Measurements from ENCODE around the gene DLGAP4.

Gene DLGAP4

GRCh38 chr20:36548704-36549627 lies 242.8 kb downstream of the DLGAP4 start:
- H2BK5ac ChIP-seq (ENCODE audit: low read depth, low read length, poor library complexity, severe bottlenecking), result no peak overlapping the region
- no peak overlapping the region for H3K4ac ChIP-seq (ENCODE audit: low read depth in 1 of 2, low read length in 2 of 2)
- no peak overlapping the region for H3K9ac ChIP-seq (ENCODE audit: low read length)
- no peaks in the 10 kb centered on the region for H3K27me3 ChIP-seq (ENCODE audit: control insufficient read depth in 1 of 2, insufficient read depth in 1 of 2, low read length in 2 of 2)
- H2AFZ ChIP-seq (ENCODE audit: low read depth, low read length), result no peak overlapping the region
- no peak overlapping the region for H3K14ac ChIP-seq (ENCODE audit: low read length in 2 of 2)
- no peaks in the 10 kb centered on the region for H3K9me3 ChIP-seq (ENCODE audit: control insufficient read depth, low read length)
- no peak overlapping the region for H4K8ac ChIP-seq (ENCODE audit: low read length)
- 94% methylated on average over 23 of the region's 23 CpGs for WGBS
- peaks cover 8% of the 10 kb centered on the region for H3K79me1 ChIP-seq (replicated peaks; ENCODE audit: low read length, poor library complexity, severe bottlenecking)
- no peak overlapping the region for H3K4me3 ChIP-seq (ENCODE audit: insufficient read depth in 1 of 2, low read depth in 1 of 2, low read length in 2 of 2)
- H3K4me1 ChIP-seq (ENCODE audit: control insufficient read depth, insufficient read depth, low read depth, low read length), result peaks cover 19% of the 10 kb centered on the region
- H3K18ac ChIP-seq (ENCODE audit: low read depth in 1 of 2, low read length in 2 of 2), result no peak overlapping the region
- H4K91ac ChIP-seq (ENCODE audit: low read length), result no peak overlapping the region
- H3K4me2 ChIP-seq (ENCODE audit: low read length, poor library complexity, severe bottlenecking), result no peak overlapping the region
- H2AK5ac ChIP-seq (ENCODE audit: low read length, severe bottlenecking), result no peak overlapping the region
- no peak overlapping the region for H2BK15ac ChIP-seq (ENCODE audit: low read depth, poor library complexity, severe bottlenecking)
- H2BK120ac ChIP-seq (ENCODE audit: low read depth, low read length), result no peak overlapping the region
- H2BK12ac ChIP-seq (ENCODE audit: low read length in 2 of 2), result no peak overlapping the region
- H3K36me3 ChIP-seq (ENCODE audit: control insufficient read depth in 1 of 2, insufficient read depth in 2 of 2, low read depth in 1 of 2, low read length in 2 of 2), result peaks cover 47 to 57% of the 10 kb centered on the region in 2 experiments
- H3K27ac ChIP-seq (ENCODE audit: low read length, poor library complexity, severe bottlenecking), result no peak overlapping the region
- DNase-seq, result no peak
- no peak overlapping the region for H3K23ac ChIP-seq (ENCODE audit: low read length in 2 of 2)

- Histone ChIP-seq H2BK15ac (ENCODE audit: low read depth, poor library complexity, severe bottlenecking) (no peak overlapping the region), H3K4me3 (ENCODE audit: insufficient read depth in 1 of 2, low read depth in 1 of 2, low read length in 2 of 2) (no peak overlapping the region), H3K36me3 (ENCODE audit: control insufficient read depth in 1 of 2, insufficient read depth in 2 of 2, low read depth in 1 of 2, low read length in 2 of 2) (peaks cover 46 to 55% of the 10 kb centered on the region in 2 experiments), H3K4me1 (ENCODE audit: control insufficient read depth, insufficient read depth, low read depth, low read length) (peaks cover 13% of the 10 kb centered on the region), H3K4me2 (ENCODE audit: low read length, poor library complexity, severe bottlenecking) (no peak overlapping the region), H3K27ac (ENCODE audit: low read length, poor library complexity, severe bottlenecking) (no peak overlapping the region), H3K4ac (ENCODE audit: low read depth in 1 of 2, low read length in 2 of 2) (no peak overlapping the region), H3K27me3 (ENCODE audit: control insufficient read depth in 1 of 2, insufficient read depth in 1 of 2, low read length in 2 of 2) (no peaks in the 10 kb centered on the region), H2BK120ac (ENCODE audit: low read depth, low read length) (no peak overlapping the region), H3K18ac (ENCODE audit: low read depth in 1 of 2, low read length in 2 of 2) (no peak overlapping the region), H3K23ac (ENCODE audit: low read length in 2 of 2) (no peak overlapping the region), H2AFZ (ENCODE audit: low read depth, low read length) (no peak overlapping the region), H3K9ac (ENCODE audit: low read length) (peak overlapping the region; percentile 48), H4K8ac (ENCODE audit: low read length) (no peak overlapping the region), H2BK5ac (ENCODE audit: low read depth, low read length, poor library complexity, severe bottlenecking) (no peak overlapping the region), H3K14ac (ENCODE audit: low read length in 2 of 2) (no peak overlapping the region), H3K9me3 (ENCODE audit: control insufficient read depth, low read length) (no peaks in the 10 kb centered on the region), H4K91ac (ENCODE audit: low read length) (no peak overlapping the region), H2BK12ac (ENCODE audit: low read length in 2 of 2) (no peak overlapping the region), H3K79me1 (replicated peaks; ENCODE audit: low read length, poor library complexity, severe bottlenecking) (peaks cover 8% of the 10 kb centered on the region), H2AK5ac (ENCODE audit: low read length, severe bottlenecking) (no peak overlapping the region)
- DNase-seq, result no peak
- 95% methylated on average over 8 of the region's 9 CpGs for WGBS
These were observed 243.4 kb downstream of the DLGAP4 start for GRCh38 chr20:36549628-36549941.

GRCh38 chr20:36549942-36550789 lies 244.0 kb downstream of the DLGAP4 start:
- Histone ChIP-seq H3K9me3 (ENCODE audit: control insufficient read depth, low read length) (no peaks in the 10 kb centered on the region), H2BK5ac (ENCODE audit: low read depth, low read length, poor library complexity, severe bottlenecking) (no peak overlapping the region), H3K79me1 (replicated peaks; ENCODE audit: low read length, poor library complexity, severe bottlenecking) (peaks cover 8% of the 10 kb centered on the region), H2BK120ac (ENCODE audit: low read depth, low read length) (no peak overlapping the region), H3K23ac (ENCODE audit: low read length in 2 of 2) (no peak overlapping the region), H2AK5ac (ENCODE audit: low read length, severe bottlenecking) (no peak overlapping the region), H4K91ac (ENCODE audit: low read length) (no peak overlapping the region), H3K27me3 (ENCODE audit: control insufficient read depth in 1 of 2, insufficient read depth in 1 of 2, low read length in 2 of 2) (no peaks in the 10 kb centered on the region), H3K18ac (ENCODE audit: low read depth in 1 of 2, low read length in 2 of 2) (no peak overlapping the region), H3K4me3 (ENCODE audit: insufficient read depth in 1 of 2, low read depth in 1 of 2, low read length in 2 of 2) (no peak overlapping the region), H3K27ac (ENCODE audit: low read length, poor library complexity, severe bottlenecking) (no peak overlapping the region), H2BK12ac (ENCODE audit: low read length in 2 of 2) (no peak overlapping the region), H3K4me1 (ENCODE audit: control insufficient read depth, insufficient read depth, low read depth, low read length) (peaks cover 8% of the 10 kb centered on the region), H2AFZ (ENCODE audit: low read depth, low read length) (no peak overlapping the region), H3K14ac (ENCODE audit: low read length in 2 of 2) (no peak overlapping the region), H3K9ac (ENCODE audit: low read length) (peak overlapping the region; percentile 48), H3K4me2 (ENCODE audit: low read length, poor library complexity, severe bottlenecking) (no peak overlapping the region), H3K36me3 (ENCODE audit: control insufficient read depth in 1 of 2, insufficient read depth in 2 of 2, low read depth in 1 of 2, low read length in 2 of 2) (peaks cover 41 to 50% of the 10 kb centered on the region in 2 experiments), H2BK15ac (ENCODE audit: low read depth, poor library complexity, severe bottlenecking) (no peak overlapping the region), H4K8ac (ENCODE audit: low read length) (peak overlapping the region; percentile 1), H3K4ac (ENCODE audit: low read depth in 1 of 2, low read length in 2 of 2) (no peak overlapping the region)
- WGBS, result 83% methylated on average over 16 of the region's 16 CpGs
- DNase-seq, result no peak

GRCh38 chr20:36550790-36551299 lies 244.7 kb downstream of the DLGAP4 start:
- H3K4me1 ChIP-seq (ENCODE audit: control insufficient read depth, insufficient read depth, low read depth, low read length), result peaks cover 8% of the 10 kb centered on the region
- H2BK120ac ChIP-seq (ENCODE audit: low read depth, low read length), result no peak overlapping the region
- no peak overlapping the region for H3K4me2 ChIP-seq (ENCODE audit: low read length, poor library complexity, severe bottlenecking)
- H4K91ac ChIP-seq (ENCODE audit: low read length), result no peak overlapping the region
- H3K4ac ChIP-seq (ENCODE audit: low read depth in 1 of 2, low read length in 2 of 2), result no peak overlapping the region
- 86% methylated on average over 14 of the region's 15 CpGs for WGBS
- H3K27ac ChIP-seq (ENCODE audit: low read length, poor library complexity, severe bottlenecking), result no peak overlapping the region
- H2BK5ac ChIP-seq (ENCODE audit: low read depth, low read length, poor library complexity, severe bottlenecking), result no peak overlapping the region
- peak overlapping the region; percentile 48 for H3K9ac ChIP-seq (ENCODE audit: low read length)
- H3K36me3 ChIP-seq (ENCODE audit: control insufficient read depth in 1 of 2, insufficient read depth in 2 of 2, low read depth in 1 of 2, low read length in 2 of 2), result peaks cover 39 to 44% of the 10 kb centered on the region in 2 experiments
- no peak overlapping the region for H3K14ac ChIP-seq (ENCODE audit: low read length in 2 of 2)
- no peaks in the 10 kb centered on the region for H3K27me3 ChIP-seq (ENCODE audit: control insufficient read depth in 1 of 2, insufficient read depth in 1 of 2, low read length in 2 of 2)
- H2BK15ac ChIP-seq (ENCODE audit: low read depth, poor library complexity, severe bottlenecking), result no peak overlapping the region
- H3K4me3 ChIP-seq (ENCODE audit: insufficient read depth in 1 of 2, low read depth in 1 of 2, low read length in 2 of 2), result no peak overlapping the region
- H2AFZ ChIP-seq (ENCODE audit: low read depth, low read length), result no peak overlapping the region
- peaks cover 8% of the 10 kb centered on the region for H3K79me1 ChIP-seq (replicated peaks; ENCODE audit: low read length, poor library complexity, severe bottlenecking)
- no peak overlapping the region for H2BK12ac ChIP-seq (ENCODE audit: low read length in 2 of 2)
- H4K8ac ChIP-seq (ENCODE audit: low read length), result peak overlapping the region; percentile 1
- H2AK5ac ChIP-seq (ENCODE audit: low read length, severe bottlenecking), result no peak overlapping the region
- no peaks in the 10 kb centered on the region for H3K9me3 ChIP-seq (ENCODE audit: control insufficient read depth, low read length)
- no peak for DNase-seq
- no peak overlapping the region for H3K18ac ChIP-seq (ENCODE audit: low read depth in 1 of 2, low read length in 2 of 2)
- H3K23ac ChIP-seq (ENCODE audit: low read length in 2 of 2), result no peak overlapping the region
